ENCODE measurements around the gene TLE5.
"Not testable (repeated sequence)": the region's sequence is repeated elsewhere in the genome, so short reads cannot be mapped to it uniquely, and the experiment has no call there.

The TLE5 gene

DNA sequence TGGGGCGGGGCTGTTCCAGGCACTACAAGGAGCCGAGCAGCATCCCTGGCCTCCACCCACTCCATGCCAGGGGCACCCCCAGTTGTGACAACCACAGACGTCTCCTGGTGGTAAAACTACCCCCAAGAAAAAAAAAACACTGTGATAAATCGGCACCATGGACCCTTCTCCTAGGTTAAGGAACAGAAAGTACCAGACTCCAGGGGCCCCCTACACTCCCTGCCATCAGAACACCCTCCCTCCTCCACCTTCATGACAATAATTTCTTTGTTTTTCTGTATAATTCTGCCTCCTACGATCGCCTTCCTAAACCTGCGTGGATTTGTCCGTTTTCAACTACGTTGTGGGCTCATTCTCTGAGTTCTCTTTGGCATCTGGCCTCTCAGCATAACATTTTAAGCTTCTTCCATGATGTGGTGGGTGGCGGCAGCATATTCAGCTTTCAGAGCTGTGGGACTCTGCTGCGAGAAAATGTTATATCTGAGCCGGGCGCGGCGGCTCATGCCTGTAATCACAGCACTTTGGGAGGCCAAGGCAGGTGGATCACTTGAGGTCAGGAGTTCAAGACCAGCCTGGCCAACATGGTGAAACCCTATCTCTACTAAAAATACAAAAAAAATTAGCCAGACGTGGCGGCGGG is 41.9 kb downstream of the TLE5 start:
- no peak for DNase-seq

DNA sequence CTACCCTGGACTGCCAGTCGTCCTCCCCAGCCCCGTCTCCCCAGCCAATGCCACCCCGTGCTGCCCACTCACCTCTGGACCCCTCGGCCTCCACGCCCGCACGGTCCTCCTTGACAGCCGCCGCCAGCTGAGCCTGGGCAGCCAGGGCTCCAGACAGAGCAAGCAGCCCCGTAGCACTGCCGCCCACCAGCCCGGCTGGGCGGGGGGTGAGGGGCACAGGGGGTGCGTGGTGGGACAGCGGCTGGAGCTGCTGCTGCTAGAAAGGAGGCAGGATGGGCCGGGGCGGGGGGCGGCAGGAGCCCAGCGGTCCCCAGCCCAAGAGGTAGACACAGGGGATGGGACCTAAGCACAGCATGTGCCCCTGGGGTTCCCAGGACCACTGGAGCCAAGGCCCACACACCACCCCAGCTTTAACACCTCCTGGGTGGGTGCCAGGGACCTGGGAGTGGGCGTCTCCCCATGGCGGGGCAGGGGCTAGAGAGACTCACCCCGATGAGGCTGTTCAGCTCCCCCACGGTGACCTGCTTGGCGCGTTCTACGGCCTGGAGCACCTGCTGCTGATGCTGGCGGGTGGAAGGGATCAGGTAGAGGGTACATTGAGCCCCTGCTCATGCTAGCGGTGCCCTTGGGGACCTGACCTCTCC is 43.0 kb downstream of the TLE5 start:
- DNase-seq, result no peak

DNA sequence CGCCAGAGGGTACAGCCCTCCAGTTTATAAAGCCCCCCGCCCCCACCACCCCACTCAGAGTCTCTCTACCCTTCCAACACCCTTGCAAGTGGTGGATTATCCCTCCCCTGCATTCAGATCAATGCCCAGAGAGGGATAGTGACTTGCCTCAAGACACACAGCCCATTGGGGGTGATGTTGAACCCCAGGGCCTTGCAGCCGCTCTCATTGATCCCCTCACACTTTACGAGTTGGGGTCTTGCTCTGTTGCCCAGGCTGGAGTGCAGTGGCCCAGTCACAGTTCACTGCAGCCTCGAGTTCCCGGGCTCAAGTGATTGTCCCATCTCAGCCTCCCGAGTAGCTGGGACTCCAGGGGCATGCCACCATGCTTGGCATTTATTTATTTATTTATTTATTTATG is 44.4 kb downstream of the TLE5 start:
- no peak for DNase-seq

DNA sequence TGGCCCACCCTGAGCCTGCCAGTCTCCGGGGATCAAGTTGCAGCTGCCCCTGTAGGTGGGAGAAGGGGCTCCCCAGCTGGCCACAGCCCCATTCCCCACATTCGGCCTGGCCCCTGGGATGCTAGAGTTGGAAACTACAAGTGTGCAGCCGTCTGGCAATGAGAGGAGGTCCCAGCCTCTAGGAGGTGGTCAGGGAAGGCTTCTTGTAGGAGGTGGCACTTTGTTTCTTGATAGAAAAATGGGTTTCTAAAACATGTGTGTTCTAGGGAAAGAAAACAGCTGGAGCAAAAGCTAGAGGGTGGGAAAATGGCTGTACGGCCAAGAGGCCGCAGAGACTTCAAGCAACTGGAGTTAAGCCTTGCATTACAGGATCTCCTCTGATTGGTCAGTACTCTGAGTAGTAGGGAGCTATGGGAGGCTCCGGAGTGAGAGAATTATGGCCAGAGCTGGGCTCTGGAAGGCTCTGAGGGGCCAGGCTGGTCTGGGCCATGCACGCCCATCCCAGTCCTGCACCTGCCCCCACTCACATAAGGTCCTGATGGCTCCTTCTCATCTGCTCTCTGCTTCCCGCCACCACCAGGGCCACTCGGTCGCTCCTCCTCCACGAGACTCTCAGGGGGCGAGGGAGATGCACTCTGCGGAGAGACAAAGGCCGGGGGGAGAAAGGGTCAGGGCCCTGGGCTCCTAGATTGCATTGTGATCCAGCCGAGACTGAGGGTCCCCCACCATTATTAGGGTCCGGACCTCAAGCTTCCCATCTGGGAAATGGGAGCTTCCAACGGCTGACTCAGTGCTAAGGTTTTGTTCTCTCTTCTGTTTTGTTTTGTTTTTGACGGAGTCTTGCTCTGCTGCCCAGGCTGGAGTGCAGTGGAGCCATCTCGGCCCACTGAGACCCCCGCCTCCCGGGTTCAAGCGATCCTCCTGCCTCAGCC is 46.9 kb downstream of the TLE5 start:
- DNase-seq, result no peak

DNA sequence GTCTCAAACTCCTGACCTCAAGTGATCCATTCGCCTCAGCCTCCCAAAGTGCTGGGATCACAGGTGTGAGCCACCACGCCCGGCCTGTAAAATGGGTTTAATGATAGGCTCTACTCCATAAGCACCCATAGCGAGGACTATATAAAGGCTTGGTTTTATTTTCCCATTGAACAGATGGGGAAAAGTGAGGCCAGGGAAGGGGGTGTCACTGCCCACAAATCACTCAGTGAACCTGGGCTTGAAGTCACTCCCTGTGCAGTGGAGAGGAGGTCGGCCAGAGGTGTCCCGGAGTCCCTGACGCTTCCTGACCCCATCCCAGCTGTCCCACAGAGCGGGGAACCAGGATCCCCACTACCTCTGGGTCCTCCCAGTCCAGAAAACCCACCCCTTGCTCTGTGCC is 48.2 kb downstream of the TLE5 start:
- no peak for DNase-seq

DNA sequence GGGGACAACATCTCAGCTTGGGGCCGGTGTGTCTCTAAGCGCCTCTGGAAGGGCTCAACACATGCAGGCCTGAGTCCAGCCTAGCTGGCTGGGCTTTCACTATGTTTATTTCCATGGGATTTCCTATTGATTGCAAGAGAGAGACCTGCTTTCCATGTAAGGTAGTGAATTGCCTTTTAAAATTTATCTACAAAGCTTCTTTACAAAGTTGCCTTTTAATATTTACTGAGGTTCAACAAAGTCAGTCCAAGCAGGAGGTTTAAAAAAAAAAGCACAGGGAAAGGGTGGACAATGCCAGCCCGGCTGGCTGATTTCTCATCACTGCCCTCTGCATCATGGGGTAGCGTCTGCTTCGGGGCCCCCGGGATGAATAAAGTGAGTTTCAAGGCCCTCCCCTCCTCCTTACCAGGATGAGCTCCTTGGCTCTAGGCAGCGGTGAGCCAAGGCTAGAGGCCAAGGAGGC is 49.0 kb downstream of the TLE5 start:
- no peak for DNase-seq

DNA sequence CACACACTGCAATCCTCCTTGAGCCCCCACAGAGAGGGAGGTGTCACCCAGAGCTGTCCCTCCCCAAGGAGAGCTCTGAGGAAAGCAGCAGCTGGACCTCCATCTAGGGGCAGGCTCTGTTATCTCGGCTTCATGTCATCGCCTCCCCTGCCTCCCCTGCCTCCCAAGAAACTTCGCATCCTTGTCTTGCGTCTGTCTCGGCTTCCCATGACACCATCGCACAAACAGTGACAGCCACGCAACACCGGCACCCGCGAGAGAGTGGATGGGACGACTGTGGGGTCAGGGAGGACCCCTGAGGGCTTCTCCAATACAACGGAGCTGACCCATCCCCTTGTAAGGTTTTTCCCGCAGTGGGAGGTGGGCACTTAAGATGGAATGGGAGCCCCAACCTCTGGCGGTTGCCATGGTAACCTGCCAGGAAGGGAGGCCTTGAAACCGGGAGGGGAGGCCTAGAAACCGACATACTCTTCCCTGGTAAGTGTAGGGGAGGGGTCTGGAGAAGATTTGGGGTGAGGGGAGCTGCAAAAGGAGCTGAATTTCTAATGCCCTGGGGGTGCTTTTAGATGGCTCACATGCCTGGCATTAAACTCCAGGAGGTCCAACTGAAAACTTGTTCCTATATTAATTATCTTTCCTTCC is 49.6 kb downstream of the TLE5 start:
- no peak for DNase-seq

DNA sequence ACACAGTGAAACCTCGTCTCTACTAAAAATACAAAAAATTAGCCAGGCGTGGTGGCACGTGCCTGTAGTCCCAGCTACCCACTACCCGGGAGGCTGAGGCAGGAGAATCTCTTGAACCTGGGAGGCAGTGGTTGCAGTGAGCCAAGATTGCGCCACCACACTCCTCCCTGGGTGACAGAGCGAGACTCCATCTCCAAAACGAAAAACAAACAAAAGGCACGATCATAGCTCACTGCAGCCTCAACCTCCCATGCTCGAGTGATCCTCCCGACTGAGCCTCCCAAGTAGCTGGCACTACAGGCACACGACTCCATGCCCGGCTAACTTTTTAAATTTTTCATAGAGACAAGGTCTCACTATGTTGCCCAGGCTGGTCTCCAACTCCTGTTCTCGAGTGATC is 50.2 kb downstream of the TLE5 start:
- DNase-seq, result not testable (repeated sequence)

DNA sequence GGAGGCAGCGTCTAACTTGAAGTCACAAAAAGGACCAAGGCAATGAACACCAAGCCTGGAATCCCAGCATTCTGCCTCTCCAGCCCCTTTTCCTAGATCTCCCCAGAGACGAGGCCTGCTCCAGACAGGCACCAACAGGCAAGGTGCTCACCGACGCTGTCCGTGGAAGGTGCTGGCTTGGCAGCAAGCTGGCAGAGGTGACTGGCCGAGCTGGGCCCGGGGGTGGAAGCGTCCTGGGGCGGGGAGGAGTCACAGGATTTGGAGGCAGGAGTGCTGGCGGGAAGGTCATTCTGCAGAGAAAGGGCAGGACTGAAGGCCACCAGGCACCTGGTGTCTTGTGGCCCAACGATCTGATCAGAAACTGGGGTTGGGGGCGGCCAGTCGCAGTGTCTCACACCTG is 51.4 kb downstream of the TLE5 start:
- DNase-seq, result no peak

DNA sequence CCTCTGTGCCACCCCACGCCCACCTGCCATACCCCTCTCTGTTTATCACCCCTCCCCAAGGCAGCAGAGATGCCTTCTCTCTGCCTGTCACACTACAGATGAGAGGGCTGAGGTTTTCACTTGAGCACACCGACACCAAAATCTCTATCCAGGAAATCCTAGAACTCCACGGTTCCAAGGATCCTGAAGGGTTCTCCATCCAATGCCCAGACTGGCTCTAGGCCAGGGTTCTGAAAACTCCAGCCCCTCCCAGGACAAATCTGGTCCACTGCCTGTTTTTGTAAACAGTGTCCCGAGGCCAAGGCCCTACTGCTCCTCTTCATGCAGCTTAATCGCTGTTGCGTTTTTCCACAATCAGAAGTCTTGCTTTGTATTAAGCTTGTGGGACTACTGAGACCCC is 53.3 kb downstream of the TLE5 start:
- no peak for DNase-seq

DNA sequence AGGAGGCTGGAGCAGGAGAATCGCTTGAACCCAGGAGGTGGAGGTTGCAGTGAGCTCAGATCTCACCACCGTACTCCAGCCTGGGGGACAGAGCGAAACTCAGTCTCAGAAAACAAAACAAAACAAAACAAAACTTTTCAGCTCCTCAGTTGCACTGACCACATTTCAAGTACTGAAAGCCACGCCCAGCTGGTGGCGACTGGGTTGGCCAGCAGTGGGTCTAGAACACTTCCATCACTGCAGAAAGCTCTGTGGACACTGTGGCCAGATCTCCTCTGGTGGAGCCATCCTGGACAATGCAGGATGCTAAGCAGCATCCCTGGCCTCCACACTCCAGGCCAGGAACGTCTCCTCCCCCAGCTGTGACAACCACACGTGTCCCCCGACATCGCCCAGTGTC is 54.3 kb downstream of the TLE5 start:
- DNase-seq, result no peak

DNA sequence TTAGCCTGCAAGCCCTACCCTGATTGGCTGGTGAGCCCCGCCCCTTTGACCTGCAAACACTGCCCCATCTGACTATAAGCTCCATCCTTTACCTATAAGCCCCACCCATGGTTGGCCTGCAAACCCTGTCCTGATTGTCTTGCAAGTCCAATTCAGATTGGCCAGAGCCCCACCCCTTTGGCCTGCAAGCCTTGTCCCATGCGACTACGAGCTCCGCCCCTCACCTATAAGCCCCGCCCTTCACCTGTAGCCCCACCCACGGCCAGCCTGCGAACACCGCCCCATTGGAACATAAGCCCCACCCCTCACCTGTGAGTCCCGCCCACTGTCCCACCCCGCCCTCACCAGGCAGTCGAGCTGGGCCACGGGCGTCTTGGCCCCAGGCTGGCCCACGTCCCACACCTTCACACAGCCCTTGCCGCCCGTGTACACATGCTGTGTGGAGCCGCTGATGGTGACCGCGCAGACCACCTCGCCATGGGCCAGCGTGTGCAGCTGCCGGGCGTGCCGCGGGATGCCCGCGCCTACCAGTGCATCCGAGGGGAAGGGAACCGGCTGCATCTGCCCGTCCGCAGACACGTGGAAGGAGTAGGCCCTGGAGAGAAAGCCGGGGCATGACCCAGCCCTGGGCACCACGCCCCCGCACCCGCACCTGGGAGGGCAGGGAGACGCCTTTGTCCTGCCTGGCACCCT is 56.1 kb downstream of the TLE5 start:
- no peak for DNase-seq

DNA sequence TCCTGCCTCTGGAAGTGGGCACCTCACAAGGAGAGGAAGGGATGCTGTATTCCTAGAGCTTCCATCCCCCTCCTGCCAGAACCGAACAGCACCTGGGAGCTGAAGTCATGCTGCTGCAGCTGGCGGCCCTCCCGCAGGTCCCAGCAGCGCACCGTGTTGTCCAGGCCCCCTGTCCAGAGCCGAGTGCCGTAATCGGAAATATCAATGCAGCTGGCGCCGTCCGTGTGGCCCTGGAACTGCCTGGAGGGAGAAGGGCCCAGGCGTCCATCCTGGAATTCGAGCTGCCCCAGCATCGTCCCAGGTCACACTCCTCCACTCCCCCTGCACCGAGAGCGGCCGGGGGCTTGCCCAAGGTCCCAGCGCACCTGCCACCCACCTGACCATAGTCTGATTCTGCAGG is 57.0 kb downstream of the TLE5 start:
- DNase-seq, result no peak

DNA sequence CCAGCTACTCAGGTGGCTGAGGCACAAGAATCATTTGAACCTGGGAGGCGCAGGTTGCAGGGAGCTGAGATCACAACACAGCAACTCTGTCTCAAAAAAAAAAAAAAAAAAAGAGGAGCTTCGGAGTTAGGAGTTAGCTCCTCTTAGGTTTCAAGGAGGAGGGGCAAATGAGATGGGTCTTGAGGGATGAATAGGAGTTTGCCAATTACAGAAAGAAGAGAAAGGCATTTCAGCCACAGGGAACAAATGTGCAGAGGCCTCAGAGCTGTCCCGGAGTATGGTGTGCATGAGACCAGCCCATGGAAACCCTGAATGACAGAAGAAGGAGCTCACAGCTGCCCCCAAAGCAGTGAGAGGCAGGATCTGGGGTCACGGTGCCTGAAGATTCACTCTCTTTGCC is 57.8 kb downstream of the TLE5 start:
- no peak for DNase-seq

DNA sequence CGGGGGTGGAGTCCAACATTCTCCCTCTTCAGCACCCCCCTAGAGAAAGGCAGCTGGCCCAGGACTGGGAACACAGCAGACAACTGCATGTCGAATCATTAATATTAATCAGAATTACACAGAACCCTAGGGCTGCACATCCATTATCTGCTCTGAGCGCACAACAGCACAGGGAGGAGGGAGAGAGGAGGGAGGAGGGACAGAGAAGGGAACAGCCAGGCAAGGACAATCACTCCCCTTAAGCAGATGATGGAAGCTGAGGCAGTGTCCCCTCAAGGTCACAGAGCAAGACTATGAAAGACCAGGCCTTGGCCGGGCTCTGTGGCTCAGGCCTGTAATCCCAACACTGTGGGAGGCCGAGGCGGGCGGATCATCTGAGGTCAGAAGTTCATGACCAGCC is 59.2 kb downstream of the TLE5 start:
- no peak for DNase-seq

Data from midbrain (tissue), 1 donor.